Astrocyte (in vitro differentiated cells and primary cell): Measurements from ENCODE around the gene RYR2. TPM values are rescaled to one million over a fixed set of nuclear protein-coding genes. Genes with fewer than 3 reads are reported as not detected.

Experiments used
- DNase-seq: peaks from one replicate; pipeline ENCODE4 v3.0.0-alpha.2; 2010; ENCODE audit warnings: low read depth
- FAIRE-seq: peaks from 2 replicates; lab custom pipeline; 2011; peaks lifted over from hg19 to GRCh38; lab: Jason Lieb, UNC
- H2AFZ ChIP-seq: 2 replicates; pipeline ENCODE4 v1.6.0; 2012; ENCODE audit warnings: low read depth, low read length, inconsistent platforms
- H3K27ac ChIP-seq: 2 replicates; pipeline ENCODE4 v1.5.1; 2011; ENCODE audit warnings: low read depth, low read length, inconsistent platforms
- H3K27me3 ChIP-seq: 2 replicates; pipeline ENCODE4 v1.6.0; 2011; ENCODE audit warnings: low read length, inconsistent platforms; ENCODE audit not compliant: insufficient read depth
- H3K36me3 ChIP-seq: 2 replicates; pipeline ENCODE4 v1.5.1; 2011; ENCODE audit warnings: low read length, inconsistent platforms; ENCODE audit not compliant: insufficient read depth
- H3K4me1 ChIP-seq: 2 replicates; pipeline ENCODE4 v1.5.1; 2011; ENCODE audit warnings: low read length, inconsistent platforms; ENCODE audit not compliant: insufficient read depth
- H3K4me2 ChIP-seq: 2 replicates; pipeline ENCODE4 v1.6.0; 2012; ENCODE audit warnings: low read length, inconsistent platforms
- H3K4me3 ChIP-seq: 2 replicates; pipeline ENCODE4 v1.5.1; 2011; ENCODE audit warnings: low read depth, mild to moderate bottlenecking, low read length, inconsistent platforms; ENCODE audit not compliant: insufficient read depth
- H3K79me2 ChIP-seq: 2 replicates; pipeline ENCODE4 v1.6.0; 2012; ENCODE audit warnings: mild to moderate bottlenecking, low read length, inconsistent platforms; ENCODE audit not compliant: insufficient read depth
- H3K9ac ChIP-seq: 2 replicates; pipeline ENCODE4 v1.6.0; 2012; ENCODE audit warnings: mild to moderate bottlenecking, low read length, inconsistent platforms
- H3K9me3 ChIP-seq: 2 replicates; pipeline ENCODE4 v1.5.1; 2012; ENCODE audit warnings: low read depth, mild to moderate bottlenecking, low read length, inconsistent platforms; ENCODE audit not compliant: insufficient read depth
- H4K20me1 ChIP-seq: 2 replicates; pipeline ENCODE4 v1.6.0; 2012; ENCODE audit warnings: low read length, inconsistent platforms; ENCODE audit not compliant: insufficient read depth
- H3K27ac Mint-ChIP-seq: one replicate; pipeline ENCODE4 v1.8.0; 2021; ENCODE audit warnings: mild to moderate bottlenecking, mixed read lengths; ENCODE audit not compliant: unreplicated experiment
- H3K27me3 Mint-ChIP-seq: one replicate; pipeline ENCODE4 v1.8.0; 2021; ENCODE audit warnings: low read depth, mixed read lengths; ENCODE audit not compliant: unreplicated experiment
- H3K36me3 Mint-ChIP-seq: one replicate; pipeline ENCODE4 v1.8.0; 2021; ENCODE audit warnings: low read depth, mixed read lengths; ENCODE audit not compliant: unreplicated experiment
- H3K4me1 Mint-ChIP-seq: one replicate; pipeline ENCODE4 v1.8.0; 2021; ENCODE audit warnings: low read depth, mixed read lengths; ENCODE audit not compliant: unreplicated experiment
- H3K4me3 Mint-ChIP-seq: one replicate; pipeline ENCODE4 v1.8.0; 2021; ENCODE audit warnings: mild to moderate bottlenecking, moderate library complexity, mixed read lengths; ENCODE audit not compliant: unreplicated experiment
- H3K9me3 Mint-ChIP-seq: one replicate; pipeline ENCODE4 v1.8.0; 2021; ENCODE audit warnings: mild to moderate bottlenecking, mixed read lengths; ENCODE audit not compliant: unreplicated experiment
- CTCF ChIP-seq: IDR thresholded peaks from 2 replicates; pipeline ENCODE4 v1.5.1; 2011; ENCODE audit warnings: low read depth, mild to moderate bottlenecking, inconsistent platforms, low read length, moderate library complexity; ENCODE audit not compliant: insufficient read depth
- EZH2 ChIP-seq: IDR thresholded peaks from 2 replicates; pipeline ENCODE4 v1.6.1; 2012; ENCODE audit warnings: mild to moderate bottlenecking, low read length, inconsistent platforms; ENCODE audit not compliant: insufficient read depth
- total RNA-seq: library from RNA; stranded (reverse); gene quantifications from 2 replicates; pipeline ENCODE4 v1.2.1, GENCODE V29; 2021

RYR2 gene
- total RNA-seq, 1 donor from 2014 or later = 0.30 TPM

DNA sequence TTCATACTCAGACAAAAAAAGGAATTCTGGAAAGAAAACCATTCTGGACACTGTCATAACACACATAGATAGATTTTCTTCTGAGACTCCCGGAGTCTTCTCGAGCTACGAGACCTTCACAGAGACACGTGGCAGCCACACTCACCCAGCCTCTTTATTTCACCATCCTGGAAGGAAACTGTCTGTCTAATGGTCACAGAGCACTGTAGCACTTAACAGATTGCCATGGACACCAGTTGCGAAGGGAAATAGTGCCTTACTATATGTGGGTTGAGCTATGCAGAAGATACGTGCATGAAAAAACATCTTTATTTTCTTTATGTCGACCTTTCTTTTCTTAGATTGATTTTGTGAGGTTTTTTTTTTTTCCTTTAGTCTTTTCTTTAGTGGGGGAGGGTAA, 790.9 kb downstream of the RYR2 start:
- no peak for FAIRE-seq
- no peak for DNase-seq
- Mint-ChIP-seq H3K9me3 (no peaks in the 10 kb centered on the region), H3K27me3 (no peaks in the 10 kb centered on the region), H3K27ac (no peak overlapping the region), H3K4me1 (no peaks in the 10 kb centered on the region), H3K36me3 (no peaks in the 10 kb centered on the region), H3K4me3 (no peak overlapping the region)
- H4K20me1 ChIP-seq = no peaks in the 10 kb centered on the region
- no peaks in the 10 kb centered on the region for H3K27me3 ChIP-seq
- H3K9me3 ChIP-seq = no peaks in the 10 kb centered on the region
- H3K9ac ChIP-seq = no peak overlapping the region
- H3K79me2 ChIP-seq = no peaks in the 10 kb centered on the region
- H3K27ac ChIP-seq = no peak overlapping the region
- H3K4me2 ChIP-seq = no peak overlapping the region
- no peak for TF ChIP-seq EZH2
- no peak for TF ChIP-seq CTCF
- no peak overlapping the region for H2AFZ ChIP-seq
- H3K4me3 ChIP-seq = no peak overlapping the region
- H3K4me1 ChIP-seq = no peaks in the 10 kb centered on the region
- no peaks in the 10 kb centered on the region for H3K36me3 ChIP-seq

DNA sequence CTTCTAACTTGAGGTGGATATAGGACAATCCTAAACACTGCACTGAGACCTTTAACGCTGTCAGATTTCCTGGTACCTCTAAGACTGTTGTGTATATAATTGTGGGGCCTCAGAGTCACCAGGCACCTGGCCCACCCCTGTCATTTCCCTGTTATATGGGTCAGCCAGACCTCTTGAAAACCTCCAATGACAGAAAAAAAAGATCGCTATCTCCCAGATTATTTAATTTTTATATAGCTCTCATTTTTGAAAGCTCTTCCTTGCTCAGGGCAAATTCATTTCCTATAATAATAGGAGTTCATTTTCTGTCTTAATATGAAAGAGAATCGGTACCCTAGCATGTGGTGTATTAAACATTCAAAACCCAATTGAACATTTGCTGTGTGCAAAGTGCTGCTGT, 792.1 kb downstream of the RYR2 start:
- H3K79me2 ChIP-seq = no peaks in the 10 kb centered on the region
- H3K36me3 ChIP-seq = no peaks in the 10 kb centered on the region
- FAIRE-seq (no peak), DNase-seq (no peak)
- H3K4me3 ChIP-seq = no peak overlapping the region
- Mint-ChIP-seq H3K27ac (no peak overlapping the region), H3K4me3 (no peak overlapping the region), H3K27me3 (no peaks in the 10 kb centered on the region), H3K4me1 (no peaks in the 10 kb centered on the region), H3K9me3 (no peaks in the 10 kb centered on the region), H3K36me3 (no peaks in the 10 kb centered on the region)
- H3K27ac ChIP-seq = no peak overlapping the region
- no peak for TF ChIP-seq EZH2
- TF ChIP-seq CTCF = no peak
- H3K9me3 ChIP-seq = no peaks in the 10 kb centered on the region
- no peaks in the 10 kb centered on the region for H4K20me1 ChIP-seq
- H3K9ac ChIP-seq = no peak overlapping the region
- no peaks in the 10 kb centered on the region for H3K4me1 ChIP-seq
- H2AFZ ChIP-seq = no peak overlapping the region
- H3K27me3 ChIP-seq = no peaks in the 10 kb centered on the region
- H3K4me2 ChIP-seq = no peak overlapping the region

- no peaks in the 10 kb centered on the region for H3K79me2 ChIP-seq
- H3K27ac ChIP-seq = no peak overlapping the region
- H3K27ac Mint-ChIP-seq = no peak overlapping the region
- H3K4me3 ChIP-seq = no peak overlapping the region
- H3K36me3 Mint-ChIP-seq = no peaks in the 10 kb centered on the region
- no peak overlapping the region for H2AFZ ChIP-seq
- no peaks in the 10 kb centered on the region for H3K9me3 ChIP-seq
- no peaks in the 10 kb centered on the region for H4K20me1 ChIP-seq
- no peaks in the 10 kb centered on the region for H3K27me3 ChIP-seq
- no peaks in the 10 kb centered on the region for H3K9me3 Mint-ChIP-seq
- no peaks in the 10 kb centered on the region for H3K4me1 Mint-ChIP-seq
- no peak overlapping the region for H3K4me2 ChIP-seq
- no peak overlapping the region for H3K9ac ChIP-seq
- H3K4me3 Mint-ChIP-seq = no peak overlapping the region
- no peaks in the 10 kb centered on the region for H3K27me3 Mint-ChIP-seq
- no peaks in the 10 kb centered on the region for H3K36me3 ChIP-seq
- FAIRE-seq (no peak), DNase-seq (no peak)
- TF ChIP-seq CTCF (no peak), EZH2 (no peak)
- H3K4me1 ChIP-seq = no peaks in the 10 kb centered on the region
Measured at GRCh38 chr1:237834461-237834860, 792.5 kb downstream of the RYR2 start.
